Heart right ventricle (tissue), 16 donors: ENCODE data around the gene DEFB114. TPM values are rescaled to one million over a fixed set of nuclear protein-coding genes. Genes with fewer than 3 reads are reported as not detected.

Experiments
- ATAC-seq, 8 donors: fragments of 200-7000 bp; cut with Tn5 transposase; one replicate each; pipeline ENCODE4 v1.9.1; 2020; ENCODE audit warnings: mild to moderate bottlenecking in 8 of 8, moderate library complexity in 8 of 8, moderate number of reproducible peaks in 1 of 8
- DNase-seq, 2 donors: peaks; one replicate each; pipeline ENCODE4 v3.0.0-alpha.2; 2020
- H3K27ac ChIP-seq, 10 donors: fragments of 200-600 bp; sonication (generic) in 2 of 10; one replicate each; pipeline versions ENCODE4 v1.5.0 to v1.8.0; 2020 to 2022; ENCODE audit warnings: mild to moderate bottlenecking in 3 of 10
- H3K27me3 ChIP-seq, 7 donors: fragments of 200-600 bp; one replicate each; pipeline ENCODE4 v1.8.0; 2021 to 2022; ENCODE audit warnings: mild to moderate bottlenecking in 2 of 7
- H3K36me3 ChIP-seq, 9 donors: fragments of 200-600 bp; sonication (generic) in 1 of 9; one replicate each; pipeline versions ENCODE4 v1.5.0 to v1.8.0; 2020 to 2022; ENCODE audit warnings: mild to moderate bottlenecking in 2 of 9
- H3K4me1 ChIP-seq, 9 donors: fragments of 200-600 bp; sonication (generic) in 1 of 9; one replicate each; pipeline versions ENCODE4 v1.5.0 to v1.8.0; 2020 to 2022; ENCODE audit warnings: mild to moderate bottlenecking in 4 of 9
- H3K4me3 ChIP-seq, 10 donors: fragments of 200-600 bp; sonication (generic) in 2 of 10; one replicate each; pipeline versions ENCODE4 v1.5.0 to v1.8.0; 2020 to 2022; ENCODE audit warnings: mild to moderate bottlenecking in 7 of 10, moderate library complexity in 2 of 10
- H3K9me3 ChIP-seq, 11 donors: fragments of 200-600 bp in 10 of 11; sonication (generic) in 2 of 11; one replicate each; pipeline versions ENCODE4 v1.5.0 to v1.8.0; 2013 to 2022; ENCODE audit warnings: mild to moderate bottlenecking in 2 of 11, control low read depth in 1 of 11, moderate library complexity in 1 of 11
- WGBS, 2 donors: extraction: QIAGEN DNeasy Blood & Tissue Kit; methylation state at CpG; one replicate each; pipeline ENCODE4 v1.1.7; 2013; ENCODE audit warnings: inconsistent platforms in 1 of 2; 5-methylcytosine and 5-hydroxymethylcytosine counted together
- intact Hi-C, 10 donors: fragments of 100-400 bp; cut with DNase I; formaldehyde crosslinking; loops; one replicate each; pipeline versions ENCODE4 v1.11.1 to v1.14.2; 2022
- polyA plus RNA-seq, 2 donors: library from polyadenylated mRNA; stranded (reverse); fragments of 200-250 nt; gene quantifications; one replicate each; pipeline ENCODE4 v1.2.3, GENCODE V29; 2013
- total RNA-seq, 10 donors: library from RNA; stranded (reverse); fragmentation: NEBNext Ultra II Directional in 3 of 10; extraction: Animal tissue kit (Norgen Biotek cat#: 25700) in 3 of 10; gene quantifications; one replicate each; pipeline versions ENCODE4 v1.2.1 to v1.2.4, GENCODE V29; 2021 to 2023
- TF ChIP-seq, protein P1 (sequence below), 9 donors: fragments of 200-600 bp; sonication (generic) in 2 of 9; IDR thresholded peaks; one replicate each; pipeline versions ENCODE4 v1.5.0 to v1.8.0; 2021 to 2022; ENCODE audit warnings: antibody characterized with exemption in 9 of 9, mild to moderate bottlenecking in 5 of 9, moderate library complexity in 1 of 9
- donor health status: Arrhythmogenic right ventricular cardiomyopathy.
- donor health status: ischemic (EF 13 %, LVEDD 7.1; RV severe dilation, severe dysfunction).
- donor health status: healthy with polysubstance abuse.
- donor health status: DM: no; HTN: yes; CAD: no.
- donor health status: DM: no; HTN: no; CAD: no.
- donor health status: ischemic (EF 25% LVEDD 6.9; RV normal size, moderate dysfunction).
- donor health status: ischemic (EF 25% LVEDD 5.7; RV mildly dilated, moderate dysfunction).
- donor health status: healthy.
- donor health status: DM: yes; HTN: yes; CAD: no.
- donor health status: Ischemic cardiomyopathy.
- donor health status: ischemic (EF 35%, LVEDD 5.7; RV mildly dilated, moderate dysfunction).
- donor health status: nonischemic (EF 11% LVEDD 7.7; RV severe dilation, severe dysfunction).
- donor health status: DM: yes; HTN: yes; CAD: no.
- donor health status: PGD.
- donor health status: ischemic (EF 29% LVEDD 5.4; RV normal size, mild dysfunction).
- donor health status: nonischemic (EF 23%, LVEDD 6.1; RV moderate dilation, normal function).

Gene DEFB114
- total and polyA plus RNA-seq, 12 donors = not detected

DNA sequence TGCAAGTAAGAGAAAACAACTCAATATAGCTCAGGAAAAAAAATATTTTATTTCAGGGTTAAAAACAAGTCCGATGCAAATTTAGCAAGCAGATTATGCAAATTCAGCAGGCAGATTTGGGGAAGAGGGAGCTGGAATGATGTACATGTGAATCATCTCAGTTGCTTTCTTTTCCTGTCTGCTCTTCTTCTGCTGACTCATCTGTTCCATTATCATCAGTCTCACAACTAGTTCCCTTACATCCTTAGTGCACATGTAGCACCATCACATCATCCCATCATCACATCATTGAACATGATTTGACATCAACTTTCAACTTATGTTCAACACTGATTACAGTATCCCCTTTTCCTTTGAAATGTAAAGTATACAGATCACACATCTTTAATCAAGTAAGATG, 16.9 kb upstream of the DEFB114 start:
- H3K9me3 ChIP-seq = no peaks in the 10 kb centered on the region
- intact Hi-C loops = no loop called here
- H3K27ac ChIP-seq = no peak overlapping the region
- H3K36me3 ChIP-seq = no peaks in the 10 kb centered on the region
- TF ChIP-seq, protein P1, sequence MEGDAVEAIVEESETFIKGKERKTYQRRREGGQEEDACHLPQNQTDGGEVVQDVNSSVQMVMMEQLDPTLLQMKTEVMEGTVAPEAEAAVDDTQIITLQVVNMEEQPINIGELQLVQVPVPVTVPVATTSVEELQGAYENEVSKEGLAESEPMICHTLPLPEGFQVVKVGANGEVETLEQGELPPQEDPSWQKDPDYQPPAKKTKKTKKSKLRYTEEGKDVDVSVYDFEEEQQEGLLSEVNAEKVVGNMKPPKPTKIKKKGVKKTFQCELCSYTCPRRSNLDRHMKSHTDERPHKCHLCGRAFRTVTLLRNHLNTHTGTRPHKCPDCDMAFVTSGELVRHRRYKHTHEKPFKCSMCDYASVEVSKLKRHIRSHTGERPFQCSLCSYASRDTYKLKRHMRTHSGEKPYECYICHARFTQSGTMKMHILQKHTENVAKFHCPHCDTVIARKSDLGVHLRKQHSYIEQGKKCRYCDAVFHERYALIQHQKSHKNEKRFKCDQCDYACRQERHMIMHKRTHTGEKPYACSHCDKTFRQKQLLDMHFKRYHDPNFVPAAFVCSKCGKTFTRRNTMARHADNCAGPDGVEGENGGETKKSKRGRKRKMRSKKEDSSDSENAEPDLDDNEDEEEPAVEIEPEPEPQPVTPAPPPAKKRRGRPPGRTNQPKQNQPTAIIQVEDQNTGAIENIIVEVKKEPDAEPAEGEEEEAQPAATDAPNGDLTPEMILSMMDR (IDR thresholded peaks at IDR 0.05) = no peak
- 75 to 83% methylated on average over 1 of the region's 1 CpG for WGBS, 2 donors
- DNase-seq = no peak
- no peak for ATAC-seq
- no peak overlapping the region for H3K4me3 ChIP-seq
- H3K27me3 ChIP-seq = no peaks in the 10 kb centered on the region
- no peaks in the 10 kb centered on the region for H3K4me1 ChIP-seq

DNA sequence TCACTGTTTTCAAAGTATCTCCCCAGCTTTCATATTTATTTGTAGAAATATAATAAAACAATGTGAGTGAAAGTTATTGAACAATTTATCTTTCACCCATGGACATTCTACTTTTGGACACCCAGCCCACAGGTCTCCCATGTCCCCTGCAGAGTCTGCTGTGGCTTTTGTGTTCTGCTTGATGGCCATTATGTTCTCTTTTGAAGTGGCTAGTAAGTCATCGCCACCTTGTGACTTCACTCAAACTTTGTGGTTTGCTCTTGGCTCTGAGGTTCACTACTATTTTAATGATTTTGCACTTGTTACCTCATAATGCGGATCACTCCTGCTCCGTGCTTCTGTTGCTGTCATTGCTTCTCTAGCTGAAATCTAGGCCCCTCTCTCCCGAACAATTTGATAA, 15.6 kb upstream of the DEFB114 start:
- no peaks in the 10 kb centered on the region for H3K4me1 ChIP-seq
- no peaks in the 10 kb centered on the region for H3K27me3 ChIP-seq
- TF ChIP-seq, protein P1 (IDR thresholded peaks at IDR 0.05) = no peak
- ATAC-seq (no peak), DNase-seq (no peak)
- no peaks in the 10 kb centered on the region for H3K9me3 ChIP-seq
- intact Hi-C loops = no loop called here
- no peaks in the 10 kb centered on the region for H3K36me3 ChIP-seq
- no peak overlapping the region for H3K27ac ChIP-seq
- 84 to 85% methylated on average over 4 of the region's 4 CpGs for WGBS, 2 donors
- no peak overlapping the region for H3K4me3 ChIP-seq

- peak overlapping the region in 1 of 10 donors; percentile 14 for H3K4me3 ChIP-seq
- H3K36me3 ChIP-seq = no peaks in the 10 kb centered on the region
- H3K27ac ChIP-seq = no peak overlapping the region
- TF ChIP-seq, protein P1 (IDR thresholded peaks at IDR 0.05) = no peak
- H3K9me3 ChIP-seq = no peaks in the 10 kb centered on the region
- ATAC-seq = no peak
- no peaks in the 10 kb centered on the region for H3K27me3 ChIP-seq
- DNase-seq = no peak
- no peaks in the 10 kb centered on the region for H3K4me1 ChIP-seq
- intact Hi-C loops = no loop called here
- 53 to 54% methylated on average over 3 of the region's 3 CpGs for WGBS, 2 donors
These were observed 14.6 kb upstream of the DEFB114 start for GRCh38 chr6:49978332-49979226.

DNA sequence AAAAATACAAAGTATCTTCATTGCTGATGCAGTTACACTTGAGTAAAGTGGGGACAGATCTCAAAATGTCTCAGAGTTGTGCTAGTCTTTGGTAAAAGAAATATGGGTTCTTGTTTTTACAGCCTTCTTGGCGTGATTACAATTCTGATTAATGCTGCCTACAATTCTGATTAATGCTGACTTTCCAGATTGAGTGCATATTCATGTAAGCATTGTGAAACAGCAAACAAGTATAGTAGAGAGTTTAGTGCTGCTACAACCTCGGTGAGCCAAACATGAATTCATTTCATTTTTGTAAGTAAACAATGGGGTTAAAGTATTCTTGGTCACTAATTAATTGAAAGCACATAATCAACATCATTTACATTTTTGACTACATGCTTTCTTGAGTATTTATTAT, 5.6 kb upstream of the DEFB114 start, which contains the start of gene DEFB113:
DEFB113 (minus strand) TSS at position 21 of the 400 bp plus-strand sequence; CDS start at position 21, 0 bp downstream.
- ATAC-seq (no peak), DNase-seq (no peak)
- Histone ChIP-seq H3K4me1 (no peaks in the 10 kb centered on the region), H3K4me3 (no peak within 1 kb of the TSS), H3K9me3 (no peaks in the 10 kb centered on the region), H3K27ac (no peak within 1 kb of the TSS), H3K36me3 (no peaks in the 10 kb centered on the region), H3K27me3 (no peaks in the 10 kb centered on the region)
- intact Hi-C loops = no loop called here
- TF ChIP-seq, protein P1 (IDR thresholded peaks at IDR 0.05) = no peak
- 68 to 69% methylated on average over 2 of the region's 2 CpGs for WGBS, 2 donors
